Mesodermal cell (in vitro differentiated cells): ENCODE measurements around the gene ATP13A2.
A peak's percentile ranks its signal among the peaks of the same experiment; 100 is the strongest.
"Not testable (repeated sequence)": the region's sequence is repeated elsewhere in the genome, so short reads cannot be mapped to it uniquely, and the experiment has no call there.

Experiments
- H3K27ac ChIP-seq: 2 replicates; pipeline ENCODE4 v1.7.0; 2013; ENCODE audit warnings: mild to moderate bottlenecking, low read depth, low read length, moderate library complexity; ENCODE audit not compliant: severe bottlenecking
- H3K36me3 ChIP-seq: 2 replicates; pipeline ENCODE4 v1.7.1; 2013; ENCODE audit warnings: mild to moderate bottlenecking, low read length, moderate library complexity; ENCODE audit not compliant: control insufficient read depth, insufficient read depth
- H3K4me1 ChIP-seq: one replicate; pipeline ENCODE4 v1.7.1; 2013; ENCODE audit warnings: mild to moderate bottlenecking, low read length; ENCODE audit not compliant: insufficient read depth, control insufficient read depth, poor library complexity, severe bottlenecking
- H3K4me3 ChIP-seq: 2 replicates; pipeline ENCODE4 v1.7.0; 2013; ENCODE audit warnings: low read length, control low read depth, mild to moderate bottlenecking; ENCODE audit not compliant: insufficient read depth, poor library complexity, severe bottlenecking; ENCODE audit errors: extremely low read depth
- H3K9me3 ChIP-seq: 2 replicates; pipeline ENCODE4 v1.7.1; 2013; ENCODE audit warnings: mild to moderate bottlenecking, low read length, moderate library complexity; ENCODE audit not compliant: control insufficient read depth
- WGBS, 2 experiments: methylation state at CpG; one replicate each; pipeline ENCODE4 v1.1.5; 2013; ENCODE audit warnings: missing lambda C conversion rate in 2 of 2; ENCODE audit not compliant: insufficient coverage in 2 of 2; 5-methylcytosine and 5-hydroxymethylcytosine counted together

ATP13A2 gene

GRCh38 chr1:16944038-16944437 is 67.7 kb downstream of the ATP13A2 start:
- Histone ChIP-seq H3K9me3 (no peaks in the 10 kb centered on the region), H3K36me3 (peaks cover 16% of the 10 kb centered on the region), H3K4me1 (no peaks in the 10 kb centered on the region), H3K27ac (no peak overlapping the region), H3K4me3 (no peak overlapping the region)
- WGBS, 2 experiments, result 94 to 96% methylated on average over 16 of the region's 19 CpGs

- H3K9me3 ChIP-seq, H3K4me3 ChIP-seq, H3K4me1 ChIP-seq, H3K27ac ChIP-seq: not testable (repeated sequence)
- WGBS, 2 experiments, result 91% methylated on average over 31 to 32 of the region's 32 CpGs
- peaks cover 16% of the 10 kb centered on the region for H3K36me3 ChIP-seq
Measured at GRCh38 chr1:16939386-16940180, 72.1 kb downstream of the ATP13A2 start.

GRCh38 chr1:16938351-16939321 is 73.1 kb downstream of the ATP13A2 start:
- no peaks in the 10 kb centered on the region for H3K4me1 ChIP-seq
- peaks cover 9% of the 10 kb centered on the region for H3K36me3 ChIP-seq
- H3K9me3 ChIP-seq, result no peaks in the 10 kb centered on the region
- peak overlapping the region; percentile 21 for H3K4me3 ChIP-seq
- H3K27ac ChIP-seq, result no peak overlapping the region
- 38 to 45% methylated on average over 30 to 39 of the region's 51 CpGs for WGBS, 2 experiments

GRCh38 chr1:16936580-16936979 is 75.1 kb downstream of the ATP13A2 start:
- H3K36me3 ChIP-seq, H3K27ac ChIP-seq, H3K4me1 ChIP-seq, H3K4me3 ChIP-seq, H3K9me3 ChIP-seq: not testable (repeated sequence)
- WGBS, 2 experiments, result 95% methylated on average over 16 of the region's 16 CpGs
